ENCODE results near the gene B3GAT2.

DNA sequence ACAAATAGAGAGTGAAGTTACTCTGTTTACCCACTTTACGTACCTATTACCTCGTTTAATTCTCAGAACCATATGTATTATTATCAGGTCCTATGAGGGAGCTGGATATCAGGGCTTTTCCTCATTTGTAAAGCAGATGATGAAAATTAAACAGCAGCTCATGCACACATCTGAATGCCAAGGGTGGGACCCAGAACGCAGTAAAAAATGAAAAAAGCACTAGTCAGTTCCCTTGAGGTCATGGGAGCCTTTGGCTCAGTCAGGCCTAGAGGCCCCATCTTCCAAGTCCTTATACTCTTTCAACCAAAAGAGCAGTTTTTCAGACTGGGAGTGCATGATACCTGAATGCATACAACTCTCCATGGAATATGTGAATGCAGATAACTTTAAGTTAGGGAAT is 23.0 kb downstream of the B3GAT2 start:
- TF ChIP-seq, protein P1, sequence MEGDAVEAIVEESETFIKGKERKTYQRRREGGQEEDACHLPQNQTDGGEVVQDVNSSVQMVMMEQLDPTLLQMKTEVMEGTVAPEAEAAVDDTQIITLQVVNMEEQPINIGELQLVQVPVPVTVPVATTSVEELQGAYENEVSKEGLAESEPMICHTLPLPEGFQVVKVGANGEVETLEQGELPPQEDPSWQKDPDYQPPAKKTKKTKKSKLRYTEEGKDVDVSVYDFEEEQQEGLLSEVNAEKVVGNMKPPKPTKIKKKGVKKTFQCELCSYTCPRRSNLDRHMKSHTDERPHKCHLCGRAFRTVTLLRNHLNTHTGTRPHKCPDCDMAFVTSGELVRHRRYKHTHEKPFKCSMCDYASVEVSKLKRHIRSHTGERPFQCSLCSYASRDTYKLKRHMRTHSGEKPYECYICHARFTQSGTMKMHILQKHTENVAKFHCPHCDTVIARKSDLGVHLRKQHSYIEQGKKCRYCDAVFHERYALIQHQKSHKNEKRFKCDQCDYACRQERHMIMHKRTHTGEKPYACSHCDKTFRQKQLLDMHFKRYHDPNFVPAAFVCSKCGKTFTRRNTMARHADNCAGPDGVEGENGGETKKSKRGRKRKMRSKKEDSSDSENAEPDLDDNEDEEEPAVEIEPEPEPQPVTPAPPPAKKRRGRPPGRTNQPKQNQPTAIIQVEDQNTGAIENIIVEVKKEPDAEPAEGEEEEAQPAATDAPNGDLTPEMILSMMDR (IDR thresholded peaks at IDR 0.05; ENCODE audit: low read depth, low read length) = no peak
- TF ChIP-seq EZH2phosphoT487 (IDR thresholded peaks at IDR 0.05; ENCODE audit: low read depth) = no peak
